Chondrocyte (in vitro differentiated cells): Measurements from ENCODE around the gene MAT2A. TPM values are rescaled to one million over a fixed set of nuclear protein-coding genes. Genes with fewer than 3 reads are reported as not detected.
A peak's percentile ranks its signal among the peaks of the same experiment; 100 is the strongest.

Source experiments
- DNase-seq: peaks from one replicate; pipeline ENCODE4 v3.0.0; 2021; ENCODE audit warnings: mixed read lengths, low spot score
- H3K27ac Mint-ChIP-seq: one replicate; pipeline ENCODE4 v1.8.0; 2021; ENCODE audit warnings: mild to moderate bottlenecking, moderate library complexity, mixed read lengths; ENCODE audit not compliant: unreplicated experiment
- H3K27me3 Mint-ChIP-seq: 2 replicates; pipeline ENCODE4 v1.8.0; 2021; ENCODE audit warnings: low read depth, mixed read lengths
- H3K36me3 Mint-ChIP-seq: 2 replicates; pipeline ENCODE4 v1.8.0; 2021; ENCODE audit warnings: low read depth, mixed read lengths
- H3K4me1 Mint-ChIP-seq: 2 replicates; pipeline ENCODE4 v1.8.0; 2021; ENCODE audit warnings: low read depth, mild to moderate bottlenecking, mixed read lengths
- H3K4me3 Mint-ChIP-seq: one replicate; pipeline ENCODE4 v1.8.0; 2021; ENCODE audit warnings: mild to moderate bottlenecking, moderate library complexity, mixed read lengths; ENCODE audit not compliant: unreplicated experiment
- H3K9me3 Mint-ChIP-seq: 2 replicates; pipeline ENCODE4 v1.8.0; 2021; ENCODE audit warnings: low read depth, mixed read lengths
- total RNA-seq: library from RNA; stranded (reverse); gene quantifications from 3 replicates; pipeline ENCODE4 v1.2.1, GENCODE V29; 2021
- TF ChIP-seq, protein P1 (sequence below): fragments of 200-600 bp; sonication (generic); IDR thresholded peaks from 2 replicates; pipeline ENCODE4 v1.5.0; 2021; ENCODE audit warnings: antibody characterized with exemption, mild to moderate bottlenecking, moderate library complexity

MAT2A gene
- total RNA-seq, 1 donor from 2014 or later = 155 TPM

DNA sequence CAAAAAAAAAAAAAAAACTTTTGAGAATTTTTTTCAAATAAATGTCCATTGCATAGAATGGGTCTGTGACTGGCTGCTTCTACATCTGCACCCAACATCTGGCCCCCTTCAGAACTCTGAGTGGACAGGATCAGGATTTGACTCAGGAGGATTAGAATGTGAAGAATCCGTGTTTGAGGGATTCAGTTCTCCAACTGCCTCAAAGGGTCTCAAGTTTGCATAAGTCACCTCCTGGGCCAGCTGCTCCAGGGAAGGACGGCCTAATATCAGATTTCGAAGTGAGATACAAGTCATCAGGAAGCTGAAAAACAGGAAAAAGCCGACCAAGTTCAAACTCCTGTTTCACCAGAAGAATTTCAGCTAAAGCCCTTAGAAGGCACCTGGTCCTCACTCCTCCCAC, 10.9 kb downstream of the MAT2A start:
- Mint-ChIP-seq H3K27me3 (no peaks in the 10 kb centered on the region), H3K9me3 (no peaks in the 10 kb centered on the region), H3K4me1 (peaks cover 12% of the 10 kb centered on the region), H3K27ac (peak overlapping the region; percentile 77), H3K36me3 (peaks cover 6% of the 10 kb centered on the region), H3K4me3 (no peak overlapping the region)
- TF ChIP-seq, protein P1, sequence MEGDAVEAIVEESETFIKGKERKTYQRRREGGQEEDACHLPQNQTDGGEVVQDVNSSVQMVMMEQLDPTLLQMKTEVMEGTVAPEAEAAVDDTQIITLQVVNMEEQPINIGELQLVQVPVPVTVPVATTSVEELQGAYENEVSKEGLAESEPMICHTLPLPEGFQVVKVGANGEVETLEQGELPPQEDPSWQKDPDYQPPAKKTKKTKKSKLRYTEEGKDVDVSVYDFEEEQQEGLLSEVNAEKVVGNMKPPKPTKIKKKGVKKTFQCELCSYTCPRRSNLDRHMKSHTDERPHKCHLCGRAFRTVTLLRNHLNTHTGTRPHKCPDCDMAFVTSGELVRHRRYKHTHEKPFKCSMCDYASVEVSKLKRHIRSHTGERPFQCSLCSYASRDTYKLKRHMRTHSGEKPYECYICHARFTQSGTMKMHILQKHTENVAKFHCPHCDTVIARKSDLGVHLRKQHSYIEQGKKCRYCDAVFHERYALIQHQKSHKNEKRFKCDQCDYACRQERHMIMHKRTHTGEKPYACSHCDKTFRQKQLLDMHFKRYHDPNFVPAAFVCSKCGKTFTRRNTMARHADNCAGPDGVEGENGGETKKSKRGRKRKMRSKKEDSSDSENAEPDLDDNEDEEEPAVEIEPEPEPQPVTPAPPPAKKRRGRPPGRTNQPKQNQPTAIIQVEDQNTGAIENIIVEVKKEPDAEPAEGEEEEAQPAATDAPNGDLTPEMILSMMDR = no peak
- no peak for DNase-seq

DNA sequence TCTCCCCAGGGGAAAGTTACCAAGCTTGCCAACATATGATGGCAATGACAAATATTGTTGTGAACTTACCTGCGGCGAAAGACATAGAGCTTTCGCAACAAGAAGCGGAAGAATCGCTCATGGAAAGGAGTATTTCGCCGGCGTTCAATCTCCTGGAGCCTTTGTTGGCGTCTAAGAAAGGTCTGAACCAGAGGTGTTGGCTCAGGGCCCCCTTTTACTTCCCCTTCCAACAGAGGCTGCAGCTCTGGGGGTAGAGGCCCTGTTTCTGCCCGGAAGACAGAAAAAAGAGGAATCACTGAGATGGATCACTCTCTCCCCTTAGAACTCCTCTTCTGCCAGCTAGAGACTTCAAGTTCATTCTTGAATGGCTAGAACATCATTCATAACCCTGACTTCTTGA, 11.5 kb downstream of the MAT2A start:
- Mint-ChIP-seq H3K9me3 (no peaks in the 10 kb centered on the region), H3K4me1 (peaks cover 12% of the 10 kb centered on the region), H3K36me3 (peaks cover 7% of the 10 kb centered on the region), H3K27ac (peak overlapping the region; percentile 77), H3K27me3 (no peaks in the 10 kb centered on the region), H3K4me3 (no peak overlapping the region)
- TF ChIP-seq, protein P1 = no peak
- DNase-seq = no peak

DNA sequence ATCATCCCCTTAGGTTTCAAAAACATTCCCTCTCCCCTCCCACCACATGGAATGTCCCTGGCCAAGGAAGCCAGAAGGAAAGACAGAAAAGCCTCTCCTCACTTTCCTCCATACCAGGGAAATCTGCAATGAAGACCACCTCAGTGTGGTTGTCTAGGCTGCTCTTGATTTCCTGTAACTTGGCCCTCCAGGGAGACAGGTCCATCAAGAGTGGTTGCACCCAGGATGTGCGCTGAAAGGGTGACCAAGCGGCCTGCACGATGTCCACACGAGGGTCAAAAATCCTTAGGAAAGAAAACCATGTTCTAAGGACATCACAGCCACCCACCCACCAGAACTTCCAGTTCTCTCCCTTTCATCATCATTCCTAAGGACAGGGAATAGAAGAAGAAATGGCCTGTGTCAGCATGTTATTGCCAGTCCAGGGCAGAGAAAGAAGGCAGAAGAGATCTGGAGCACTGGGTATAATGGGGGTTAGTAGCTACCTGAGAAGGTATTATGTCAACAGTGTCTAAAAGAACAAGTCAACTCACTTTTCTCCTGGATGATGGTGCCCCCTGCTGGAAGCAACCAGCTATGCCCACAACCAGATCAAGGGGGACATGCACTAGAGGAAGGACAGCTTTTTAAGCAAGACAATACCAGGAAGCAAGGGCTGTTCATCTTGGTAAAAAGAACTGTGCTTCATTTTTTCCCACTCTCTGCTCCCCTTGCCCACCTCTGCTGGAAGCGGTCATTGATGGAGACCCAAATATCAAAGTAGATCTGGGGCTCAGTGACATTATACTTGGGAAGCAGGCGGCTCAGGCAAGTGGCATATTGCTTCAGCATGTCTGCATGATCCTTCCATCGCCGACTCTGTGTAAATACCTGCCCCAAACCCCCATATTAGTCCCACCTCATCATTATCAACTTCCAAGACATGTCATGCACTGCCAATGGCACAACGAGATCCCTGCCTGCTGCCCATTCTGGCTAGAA, 13.0 kb downstream of the MAT2A start:
- TF ChIP-seq, protein P1 = peak; percentile 97
- H3K4me1 Mint-ChIP-seq = peaks cover 12% of the 10 kb centered on the region
- H3K4me3 Mint-ChIP-seq = no peak overlapping the region
- no peaks in the 10 kb centered on the region for H3K27me3 Mint-ChIP-seq
- peaks cover 7% of the 10 kb centered on the region for H3K36me3 Mint-ChIP-seq
- H3K27ac Mint-ChIP-seq = no peak overlapping the region
- H3K9me3 Mint-ChIP-seq = no peaks in the 10 kb centered on the region
- no peak for DNase-seq

DNA sequence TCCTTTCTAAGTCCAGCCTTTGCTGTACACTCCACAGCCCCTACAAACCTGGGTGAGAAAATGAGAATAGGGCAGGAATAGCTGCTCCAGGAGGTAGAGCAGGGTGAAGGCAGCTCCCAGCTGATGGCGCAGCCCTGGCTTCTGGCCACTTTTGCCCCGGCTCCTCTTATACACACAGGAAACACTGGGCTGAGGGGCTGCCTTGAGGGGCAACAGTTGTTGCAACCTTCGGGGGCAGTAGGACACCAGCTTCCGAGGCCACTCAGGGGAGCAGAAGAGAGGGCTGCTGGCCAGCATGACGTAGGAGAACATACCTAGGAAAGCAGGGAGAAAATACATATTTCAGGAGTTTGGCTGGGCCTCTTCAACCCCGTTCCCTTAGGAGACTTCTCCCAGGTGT, 14.2 kb downstream of the MAT2A start:
- Mint-ChIP-seq H3K9me3 (no peaks in the 10 kb centered on the region), H3K4me3 (no peak overlapping the region), H3K27ac (no peak overlapping the region), H3K36me3 (peaks cover 7% of the 10 kb centered on the region), H3K27me3 (no peaks in the 10 kb centered on the region), H3K4me1 (peaks cover 12% of the 10 kb centered on the region)
- TF ChIP-seq, protein P1 = no peak
- DNase-seq = no peak

DNA sequence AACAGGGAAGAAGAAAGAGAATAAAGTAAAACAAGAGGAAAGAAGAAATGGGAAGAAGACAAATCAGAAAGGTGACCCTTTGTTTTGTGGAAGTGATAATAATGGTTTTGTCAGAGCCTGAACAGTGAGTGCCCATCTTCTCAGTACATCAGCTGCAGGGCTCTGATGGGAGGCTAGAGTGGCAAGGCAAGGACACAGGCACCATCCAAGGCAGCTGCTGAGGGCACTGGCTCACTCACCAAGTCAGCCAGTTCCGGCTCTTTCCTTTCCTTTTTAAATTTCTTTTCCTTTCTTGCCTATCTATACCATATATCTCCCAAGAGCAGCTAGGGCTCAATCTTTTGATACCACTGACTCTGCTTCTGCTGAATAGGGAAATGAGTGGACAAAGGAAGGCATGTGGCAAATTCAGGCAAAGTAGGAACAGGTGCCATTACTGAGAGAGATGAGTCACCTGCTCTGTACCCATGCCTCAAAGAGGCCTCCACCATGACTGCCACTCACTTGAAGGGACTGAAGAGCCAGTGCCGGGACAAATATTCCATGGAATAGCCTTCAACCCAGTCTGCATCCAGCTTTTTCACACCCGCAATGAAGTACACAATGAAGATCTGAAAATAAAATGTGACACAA, 16.1 kb downstream of the MAT2A start:
- no peak overlapping the region for H3K4me3 Mint-ChIP-seq
- no peaks in the 10 kb centered on the region for H3K27me3 Mint-ChIP-seq
- H3K36me3 Mint-ChIP-seq = peaks cover 8% of the 10 kb centered on the region
- H3K27ac Mint-ChIP-seq = no peak overlapping the region
- no peak for DNase-seq
- H3K4me1 Mint-ChIP-seq = peaks cover 14% of the 10 kb centered on the region
- no peaks in the 10 kb centered on the region for H3K9me3 Mint-ChIP-seq
- TF ChIP-seq, protein P1 = no peak
